Adrenal gland (tissue), 5 donors: ENCODE measurements around the gene RNF220.

Source experiments
- CTCF ChIP-seq, 6 experiments: fragments of 450-650 bp in 4 of 6; fragments of 200-600 bp in 2 of 6; sonication (generic) in 1 of 6; IDR thresholded peaks; 1 replicate in 5 of 6; 2 replicates in 1 of 6; pipeline versions ENCODE4 v1.5.1 to v1.8.0; 2016 to 2021; ENCODE audit warnings: antibody characterized with exemption in 6 of 6, mild to moderate bottlenecking in 2 of 6, moderate library complexity in 1 of 6
- POLR2A ChIP-seq, 2 donors: fragments of 450-650 bp; IDR thresholded peaks; one replicate each; pipeline ENCODE4 v1.6.1; 2017; ENCODE audit warnings: antibody characterized with exemption in 2 of 2, mild to moderate bottlenecking in 2 of 2, moderate library complexity in 1 of 2
- donor health status: DM: no; HTN: no; CAD: no.

DNA sequence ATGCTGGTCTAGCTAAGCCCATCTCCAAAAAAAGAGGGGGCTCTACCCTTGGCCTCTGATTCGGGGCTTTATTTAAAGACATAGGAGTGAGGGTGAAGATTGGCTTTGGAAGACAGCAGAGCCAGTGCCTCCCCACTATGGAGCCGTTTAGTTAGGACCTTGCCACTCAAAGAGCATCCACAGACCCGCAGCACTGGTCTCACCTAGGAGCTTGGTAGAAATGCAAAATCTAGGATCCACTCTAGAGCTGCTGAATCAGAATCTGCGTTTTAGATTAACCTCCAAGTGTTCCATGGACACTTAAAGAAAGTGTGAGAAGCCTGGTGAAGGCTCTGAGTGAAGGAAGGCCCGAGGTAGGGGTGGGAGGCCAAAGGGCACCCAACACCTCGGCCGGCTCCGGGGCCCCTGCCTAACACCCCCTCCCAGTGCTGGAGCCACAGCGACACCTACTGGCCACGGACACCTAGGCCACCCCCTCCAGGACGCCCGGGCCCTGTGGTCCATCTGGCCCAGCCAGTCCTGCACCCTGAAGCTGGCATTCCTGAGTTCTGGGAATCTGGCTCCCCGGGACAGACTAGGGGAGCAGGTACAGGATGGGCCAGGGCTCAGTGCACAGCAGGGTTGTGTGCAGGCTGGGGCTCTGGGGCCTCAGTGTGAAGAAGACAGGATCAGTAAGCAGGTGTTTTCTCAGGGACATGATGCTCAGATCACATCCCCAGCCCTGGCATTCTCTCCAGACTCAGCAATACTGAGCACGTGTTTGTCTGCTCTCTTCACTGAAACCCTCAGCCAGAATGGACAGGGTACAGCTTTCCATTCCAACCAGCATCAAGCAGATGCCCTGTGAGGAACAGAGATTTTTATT lies 190.0 kb downstream of the RNF220 start:
- TF ChIP-seq POLR2A (IDR thresholded peaks at IDR 0.05) (no peak), CTCF (IDR thresholded peaks at IDR 0.05) (peak; percentile 84 to 97 (median 92))
